ENCODE measurements around the gene AVPI1. TPM values are rescaled to one million over a fixed set of nuclear protein-coding genes. Genes with fewer than 3 reads are reported as not detected.
"Not testable (repeated sequence)": the region's sequence is repeated elsewhere in the genome, so short reads cannot be mapped to it uniquely, and the experiment has no call there.

AVPI1 gene
- polyA plus RNA-seq, 3 donors: 2.0 to 11.2 (median 2.9) TPM

DNA sequence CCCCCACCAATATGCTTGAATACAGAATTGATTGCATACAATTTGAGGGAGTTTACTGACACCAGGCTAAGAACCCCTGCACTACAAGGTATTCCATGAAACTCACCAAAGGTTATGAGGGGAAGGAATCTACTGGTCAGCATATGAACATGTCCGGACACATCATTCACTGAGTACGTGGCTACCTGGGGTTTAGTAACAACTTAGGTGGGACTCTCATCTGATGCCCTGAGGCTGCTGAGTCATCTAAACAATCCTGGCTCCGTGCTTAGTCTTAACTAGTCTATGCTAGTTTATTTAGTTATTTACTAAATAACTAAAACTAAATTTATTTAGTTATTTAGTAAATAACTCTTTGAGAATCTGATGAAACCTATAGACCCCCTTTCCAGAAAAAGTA, 35.3 kb downstream of the AVPI1 start:
- TF ChIP-seq, protein P1, sequence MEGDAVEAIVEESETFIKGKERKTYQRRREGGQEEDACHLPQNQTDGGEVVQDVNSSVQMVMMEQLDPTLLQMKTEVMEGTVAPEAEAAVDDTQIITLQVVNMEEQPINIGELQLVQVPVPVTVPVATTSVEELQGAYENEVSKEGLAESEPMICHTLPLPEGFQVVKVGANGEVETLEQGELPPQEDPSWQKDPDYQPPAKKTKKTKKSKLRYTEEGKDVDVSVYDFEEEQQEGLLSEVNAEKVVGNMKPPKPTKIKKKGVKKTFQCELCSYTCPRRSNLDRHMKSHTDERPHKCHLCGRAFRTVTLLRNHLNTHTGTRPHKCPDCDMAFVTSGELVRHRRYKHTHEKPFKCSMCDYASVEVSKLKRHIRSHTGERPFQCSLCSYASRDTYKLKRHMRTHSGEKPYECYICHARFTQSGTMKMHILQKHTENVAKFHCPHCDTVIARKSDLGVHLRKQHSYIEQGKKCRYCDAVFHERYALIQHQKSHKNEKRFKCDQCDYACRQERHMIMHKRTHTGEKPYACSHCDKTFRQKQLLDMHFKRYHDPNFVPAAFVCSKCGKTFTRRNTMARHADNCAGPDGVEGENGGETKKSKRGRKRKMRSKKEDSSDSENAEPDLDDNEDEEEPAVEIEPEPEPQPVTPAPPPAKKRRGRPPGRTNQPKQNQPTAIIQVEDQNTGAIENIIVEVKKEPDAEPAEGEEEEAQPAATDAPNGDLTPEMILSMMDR (IDR thresholded peaks at IDR 0.05): no peak
- Mint-ChIP-seq H3K4me3 (no peak overlapping the region), H3K9me3 (no peaks in the 10 kb centered on the region), H3K4me1 (peaks cover 51% of the 10 kb centered on the region), H3K27me3 (ENCODE audit: low read depth in 3 of 3) (peaks cover 0 to 1% (median 0%) of the 10 kb centered on the region in 3 donors), H3K36me3 (peaks cover 57 to 58% of the 10 kb centered on the region in 2 donors), H3K27ac (peak overlapping the region in 1 of 7 donors; percentile 54)
- DNase-seq: no peak
- no peak overlapping the region for H2AFZ ChIP-seq (ENCODE audit: insufficient read depth, low read depth, low read length, poor library complexity, severe bottlenecking)
- intact Hi-C loops (cut with micrococcal nuclease): no loop called here
- H3K36me3 ChIP-seq (replicated peaks in 1 of 2; ENCODE audit: control insufficient read depth in 1 of 2, insufficient read depth in 2 of 2, low read length in 2 of 2): peaks cover 27 to 60% of the 10 kb centered on the region in 2 donors
- H3K9me3 ChIP-seq (replicated peaks in 1 of 2; ENCODE audit: control insufficient read depth in 1 of 2, insufficient read depth in 1 of 2, low read length in 2 of 2): no peaks in the 10 kb centered on the region
- H3K4me2 ChIP-seq (replicated peaks; ENCODE audit: extremely low read depth, low read length, poor library complexity, severe bottlenecking): no peak overlapping the region
- H3K27me3 ChIP-seq (ENCODE audit: control insufficient read depth in 2 of 2, insufficient read depth in 2 of 2, low read length in 2 of 2): no peaks in the 10 kb centered on the region
- no peaks in the 10 kb centered on the region for H3K79me2 ChIP-seq (ENCODE audit: insufficient read depth, low read length)
- H3K4me1 ChIP-seq (ENCODE audit: control insufficient read depth in 1 of 2, insufficient read depth in 2 of 2, low read length in 2 of 2): peaks cover 42 to 45% of the 10 kb centered on the region in 2 donors
- no peak overlapping the region for H3K9ac ChIP-seq (ENCODE audit: insufficient read depth, low read length, poor library complexity, severe bottlenecking)
- no peak overlapping the region for H3K27ac ChIP-seq (ENCODE audit: low read depth in 1 of 2, low read length in 2 of 2)
- H4K20me1 ChIP-seq (ENCODE audit: insufficient read depth, low read length): peaks cover 9% of the 10 kb centered on the region
- H3K4me3 ChIP-seq (replicated peaks in 1 of 3; ENCODE audit: low read depth in 2 of 3, low read length in 3 of 3): no peak overlapping the region
- 100% methylated on average over 1 of the region's 3 CpGs for WGBS (ENCODE audit: insufficient coverage)

DNA sequence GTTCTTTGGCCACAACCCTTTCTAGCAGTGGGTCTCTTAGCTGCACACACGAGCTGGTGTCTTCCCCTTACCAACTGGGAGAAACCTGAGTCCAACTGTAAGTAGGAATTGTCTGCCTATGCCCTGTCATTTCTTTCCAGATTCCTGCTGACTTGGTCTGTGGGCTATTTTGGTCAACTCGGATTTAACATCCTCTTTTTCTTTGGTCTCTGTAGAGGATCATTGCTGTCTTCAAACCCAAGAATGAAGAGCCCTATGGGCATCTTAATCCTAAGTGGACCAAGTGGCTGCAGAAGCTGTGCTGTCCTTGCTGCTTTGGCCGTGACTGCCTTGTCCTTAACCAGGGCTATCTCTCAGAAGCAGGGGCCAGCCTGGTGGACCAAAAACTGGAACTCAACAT, 36.3 kb downstream of the AVPI1 start:
- 81% methylated on average over 3 of the region's 3 CpGs for WGBS (ENCODE audit: insufficient coverage)
- TF ChIP-seq, protein P1 (IDR thresholded peaks at IDR 0.05): no peak
- no peak overlapping the region for H3K4me2 ChIP-seq (replicated peaks; ENCODE audit: extremely low read depth, low read length, poor library complexity, severe bottlenecking)
- H3K36me3 ChIP-seq (replicated peaks in 1 of 2; ENCODE audit: control insufficient read depth in 1 of 2, insufficient read depth in 2 of 2, low read length in 2 of 2): peaks cover 26 to 56% of the 10 kb centered on the region in 2 donors
- Mint-ChIP-seq H3K27ac (peak overlapping the region in 4 of 7 donors; percentile 33 to 84 (median 56)), H3K4me1 (peaks cover 49% of the 10 kb centered on the region), H3K36me3 (peaks cover 53 to 54% of the 10 kb centered on the region in 2 donors), H3K9me3 (no peaks in the 10 kb centered on the region), H3K27me3 (ENCODE audit: low read depth in 3 of 3) (peaks cover 0 to 1% (median 0%) of the 10 kb centered on the region in 3 donors), H3K4me3 (no peak overlapping the region)
- no peak overlapping the region for H2AFZ ChIP-seq (ENCODE audit: insufficient read depth, low read depth, low read length, poor library complexity, severe bottlenecking)
- no peaks in the 10 kb centered on the region for H3K9me3 ChIP-seq (replicated peaks in 1 of 2; ENCODE audit: control insufficient read depth in 1 of 2, insufficient read depth in 1 of 2, low read length in 2 of 2)
- H3K9ac ChIP-seq (ENCODE audit: insufficient read depth, low read length, poor library complexity, severe bottlenecking): no peak overlapping the region
- intact Hi-C loops (cut with micrococcal nuclease): no loop called here
- no peaks in the 10 kb centered on the region for H3K27me3 ChIP-seq (ENCODE audit: control insufficient read depth in 2 of 2, insufficient read depth in 2 of 2, low read length in 2 of 2)
- H3K27ac ChIP-seq (ENCODE audit: low read depth in 1 of 2, low read length in 2 of 2): peak overlapping the region; percentile 21 to 25
- peaks cover 42% of the 10 kb centered on the region in 2 donors for H3K4me1 ChIP-seq (ENCODE audit: control insufficient read depth in 1 of 2, insufficient read depth in 2 of 2, low read length in 2 of 2)
- DNase-seq: no peak
- H3K4me3 ChIP-seq (replicated peaks in 1 of 3; ENCODE audit: low read depth in 2 of 3, low read length in 3 of 3): no peak overlapping the region
- no peaks in the 10 kb centered on the region for H3K79me2 ChIP-seq (ENCODE audit: insufficient read depth, low read length)
- peaks cover 9% of the 10 kb centered on the region for H4K20me1 ChIP-seq (ENCODE audit: insufficient read depth, low read length)

DNA sequence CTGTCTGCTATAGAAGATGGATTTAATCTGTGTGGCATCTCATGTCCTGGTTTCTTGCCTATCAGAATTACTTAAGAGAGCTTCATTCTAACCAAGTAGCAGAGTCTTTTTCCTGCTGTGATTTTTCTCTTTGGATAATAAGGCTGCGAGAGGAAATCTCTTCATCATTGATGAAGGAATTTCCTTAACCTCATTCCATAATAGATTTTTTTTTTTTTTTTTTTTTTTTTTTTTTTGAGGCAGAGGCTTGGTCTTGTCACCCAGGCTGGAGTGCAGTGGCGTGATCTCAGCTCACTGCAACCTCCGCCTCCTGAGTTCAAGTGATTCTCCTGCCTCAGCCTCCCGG, 37.7 kb downstream of the AVPI1 start:
- not testable (repeated sequence) for H2AFZ ChIP-seq (ENCODE audit: insufficient read depth, low read depth, low read length, poor library complexity, severe bottlenecking); H3K4me3 Mint-ChIP-seq; H3K9me3 ChIP-seq (replicated peaks in 1 of 2; ENCODE audit: control insufficient read depth in 1 of 2, insufficient read depth in 1 of 2, low read length in 2 of 2); H3K27me3 Mint-ChIP-seq (ENCODE audit: low read depth in 3 of 3); H3K79me2 ChIP-seq (ENCODE audit: insufficient read depth, low read length); H3K9me3 Mint-ChIP-seq; DNase-seq; H4K20me1 ChIP-seq (ENCODE audit: insufficient read depth, low read length); H3K27me3 ChIP-seq (ENCODE audit: control insufficient read depth in 2 of 2, insufficient read depth in 2 of 2, low read length in 2 of 2)
- WGBS (ENCODE audit: insufficient coverage): 100% methylated on average over 2 of the region's 4 CpGs
- Histone ChIP-seq H3K4me3 (replicated peaks in 1 of 3; ENCODE audit: low read depth in 2 of 3, low read length in 3 of 3) (peak overlapping the region in 1 of 3 experiments; percentile 40), H3K4me1 (ENCODE audit: control insufficient read depth in 1 of 2, insufficient read depth in 2 of 2, low read length in 2 of 2) (peaks cover 42% of the 10 kb centered on the region in 2 donors), H3K9ac (ENCODE audit: insufficient read depth, low read length, poor library complexity, severe bottlenecking) (peak overlapping the region; percentile 43), H3K4me2 (replicated peaks; ENCODE audit: extremely low read depth, low read length, poor library complexity, severe bottlenecking) (peak overlapping the region; percentile 44), H3K36me3 (replicated peaks in 1 of 2; ENCODE audit: control insufficient read depth in 1 of 2, insufficient read depth in 2 of 2, low read length in 2 of 2) (peaks cover 23 to 57% of the 10 kb centered on the region in 2 donors), H3K27ac (ENCODE audit: low read depth in 1 of 2, low read length in 2 of 2) (peak overlapping the region; percentile 40 to 96)
- intact Hi-C loops (cut with micrococcal nuclease): loop anchor here in 1 of 2 donors (5.0 kb wide), 1 partner anchor 107 kb away; no protein-coding TSS in a partner anchor
- peaks cover 49% of the 10 kb centered on the region for H3K4me1 Mint-ChIP-seq
- peaks cover 56% of the 10 kb centered on the region in 2 donors for H3K36me3 Mint-ChIP-seq
- H3K27ac Mint-ChIP-seq: peak overlapping the region; percentile 89 to 97 (median 95)

All from CD14-positive monocyte (primary cell).